ENCODE results near the gene GAB2.
"Not testable (repeated sequence)": the region's sequence is repeated elsewhere in the genome, so short reads cannot be mapped to it uniquely, and the experiment has no call there.

GAB2 gene

DNA sequence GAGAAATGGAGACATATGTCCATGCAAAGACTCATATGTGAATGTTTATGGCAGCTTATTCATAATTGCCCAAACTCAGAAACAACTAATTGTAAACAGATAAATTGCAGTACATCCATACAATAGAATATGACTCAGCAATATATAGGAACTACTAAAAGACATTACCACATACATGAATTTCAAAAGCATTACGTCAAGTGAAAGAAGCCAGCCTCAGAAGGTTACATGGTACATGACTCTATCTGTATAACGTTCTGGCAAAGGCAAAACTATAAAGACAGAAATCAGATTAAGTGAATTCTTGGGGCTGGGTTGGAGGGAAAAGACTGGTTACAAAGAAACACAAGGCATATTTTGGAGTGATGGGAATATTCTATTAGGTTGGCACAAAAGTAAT lies 236.4 kb downstream of the GAB2 start:
- no peak for DNase-seq (ENCODE audit: low read depth)

- DNase-seq (ENCODE audit: low read depth) = no peak
Observed at GRCh38 chr11:78180751-78181150, 236.9 kb downstream of the GAB2 start.

GRCh38 chr11:78179459-78180071 lies 238.1 kb downstream of the GAB2 start:
- no peak for DNase-seq (ENCODE audit: low read depth)

GRCh38 chr11:78177216-78177615 lies 240.4 kb downstream of the GAB2 start:
- DNase-seq (ENCODE audit: low read depth) = no peak

DNA sequence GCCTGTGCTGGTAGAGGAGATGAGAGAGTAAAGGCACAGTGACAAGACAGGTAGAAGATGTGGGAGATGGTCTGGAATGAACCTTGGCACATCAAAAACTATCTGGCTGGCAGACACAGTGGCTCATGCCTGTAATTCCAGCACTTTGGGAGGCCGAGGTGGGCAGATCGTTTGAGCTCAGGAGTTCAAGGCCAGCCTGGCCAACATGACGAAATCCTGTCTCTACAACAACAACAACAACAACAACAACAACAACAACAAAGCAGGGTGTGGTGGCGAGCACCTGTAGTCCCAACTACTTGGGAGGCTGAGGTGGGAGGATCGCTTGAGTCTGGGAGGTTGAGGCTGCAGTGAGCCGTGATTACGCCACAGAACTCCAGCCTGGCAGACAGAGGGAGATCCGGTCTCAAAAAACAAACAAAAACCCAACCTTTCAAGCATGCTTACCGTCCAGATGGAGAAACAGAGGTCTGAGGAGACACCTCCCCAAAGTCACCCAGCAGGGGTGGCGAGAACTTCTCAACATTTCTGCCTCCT lies 240.9 kb downstream of the GAB2 start:
- no peak for DNase-seq (ENCODE audit: low read depth)

DNA sequence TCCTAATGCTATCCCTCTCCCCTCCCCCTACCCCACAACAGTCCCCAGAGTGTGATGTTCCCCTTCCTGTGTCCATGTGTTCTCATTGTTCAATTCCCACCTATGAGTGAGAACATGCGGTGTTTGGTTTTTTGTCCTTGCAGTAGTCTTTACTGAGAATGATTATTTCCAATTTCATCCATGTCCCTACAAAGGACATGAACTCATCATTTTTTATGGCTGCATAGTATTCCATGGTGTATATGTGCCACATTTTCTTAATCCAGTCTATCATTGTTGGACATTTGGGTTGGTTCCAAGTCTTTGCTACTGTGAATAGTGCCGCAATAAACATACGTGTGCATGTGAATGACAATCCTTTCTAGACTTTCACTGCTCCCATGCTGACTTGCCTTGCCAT lies 241.8 kb downstream of the GAB2 start:
- DNase-seq (ENCODE audit: low read depth) = not testable (repeated sequence)

DNA sequence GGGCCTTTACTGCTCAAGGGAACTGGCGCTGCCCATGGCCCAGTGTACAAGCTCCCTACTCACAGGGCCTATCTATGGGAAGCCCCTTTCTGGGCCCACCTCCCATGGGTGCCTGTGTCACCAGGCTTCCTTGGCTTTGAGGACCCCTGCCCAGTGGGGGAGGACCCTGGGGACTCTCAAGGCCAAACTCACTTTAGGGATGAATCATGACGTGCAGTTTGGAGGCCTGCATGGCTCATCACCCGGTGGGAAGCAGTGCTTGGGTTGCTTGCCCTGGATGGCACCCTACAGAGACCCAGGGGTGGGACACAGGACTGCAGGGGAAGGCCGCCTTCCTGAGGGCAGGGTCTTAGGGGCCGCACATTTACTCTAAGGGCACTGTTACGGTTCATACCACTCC lies 245.7 kb downstream of the GAB2 start:
- DNase-seq (ENCODE audit: low read depth) = no peak

DNA sequence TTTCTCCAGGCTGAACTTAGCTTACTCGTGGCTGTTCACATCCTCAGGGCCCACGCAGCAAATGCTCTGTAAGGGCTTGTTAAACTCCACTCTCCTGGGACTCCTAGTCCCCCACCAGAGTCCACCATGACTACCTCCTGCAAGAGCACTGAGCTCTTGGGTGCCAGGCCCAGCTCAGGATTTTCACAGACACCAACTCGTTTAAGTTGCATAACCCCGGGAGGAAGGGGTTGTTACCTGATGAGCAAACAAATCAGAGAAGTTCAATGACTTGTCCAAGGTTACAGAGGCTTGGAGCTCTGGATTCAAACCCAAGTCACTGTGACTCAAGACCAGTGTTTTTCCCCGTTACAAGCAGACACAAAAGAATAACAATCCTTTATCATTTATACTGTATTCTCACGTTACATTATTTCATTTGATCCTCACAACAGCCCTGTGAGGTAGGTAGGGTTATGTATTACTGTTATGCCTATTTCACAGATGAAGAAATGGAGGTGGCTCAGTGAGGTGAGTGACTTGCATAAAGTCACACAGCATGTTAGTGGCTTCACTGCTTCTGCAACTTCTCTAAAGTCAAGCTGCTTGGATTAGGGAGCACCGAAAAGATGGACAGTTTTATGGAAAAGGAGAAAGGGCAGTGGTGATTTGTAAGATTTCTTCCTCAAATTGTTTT lies 246.6 kb downstream of the GAB2 start:
- no peak for DNase-seq (ENCODE audit: low read depth)

DNA sequence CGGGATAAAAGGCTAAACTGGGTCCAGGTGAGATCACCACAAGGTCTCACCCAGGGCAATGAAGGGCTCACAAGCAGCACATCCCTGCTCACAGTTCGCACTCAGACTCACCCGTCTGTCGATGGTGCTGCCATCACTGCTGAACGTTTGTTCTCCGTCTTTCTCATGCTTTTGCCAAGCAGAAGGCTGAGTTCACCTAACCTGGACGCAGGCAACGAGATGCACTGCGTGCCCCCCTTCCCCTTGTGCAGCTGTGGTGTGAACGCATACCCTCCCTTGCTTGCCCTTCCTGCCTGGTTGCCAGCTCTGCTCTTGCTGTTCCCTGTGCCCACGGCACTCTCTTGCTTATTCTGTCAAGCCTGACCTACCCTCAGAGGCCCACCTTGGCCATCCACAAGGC lies 247.2 kb downstream of the GAB2 start:
- DNase-seq (ENCODE audit: low read depth) = no peak

- DNase-seq (ENCODE audit: low read depth) = peak; percentile 92
Observed at GRCh38 chr11:78168539-78169477, 248.8 kb downstream of the GAB2 start.

DNA sequence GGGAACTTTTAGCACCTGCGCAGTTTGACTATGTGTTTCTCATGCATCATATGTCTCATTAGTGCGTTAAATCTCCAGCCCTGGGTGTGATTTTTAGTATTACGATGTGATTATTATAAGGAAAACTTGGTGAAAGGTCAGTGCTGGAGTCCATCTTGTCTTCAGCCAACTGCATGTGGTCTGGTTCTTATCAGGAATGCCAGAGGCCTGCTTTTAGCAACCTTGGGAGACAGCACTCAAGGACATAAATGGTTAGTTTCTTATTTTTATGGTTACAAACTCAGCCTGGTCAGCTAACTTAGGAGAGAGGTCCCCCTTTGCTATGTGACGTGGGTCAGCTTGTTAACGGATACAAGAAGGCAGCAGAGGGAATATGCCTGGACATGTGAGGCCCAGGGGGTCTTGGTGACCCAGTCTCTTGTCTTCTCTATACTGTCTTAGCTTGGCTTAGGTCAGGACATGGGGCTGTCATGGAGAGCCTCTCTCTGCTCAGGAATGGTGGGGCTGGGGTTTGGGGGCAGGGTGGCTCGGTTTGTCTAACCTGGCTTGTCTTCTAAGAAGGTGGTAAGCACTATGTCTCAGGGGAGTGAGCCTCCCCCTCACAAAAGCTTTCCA lies 250.7 kb downstream of the GAB2 start:
- DNase-seq (ENCODE audit: low read depth) = no peak

Measured in GM04503 (cell line).